ENCODE measurements around the gene HNRNPCL2. TPM values are rescaled to one million over a fixed set of nuclear protein-coding genes. Genes with fewer than 3 reads are reported as not detected.
"Not testable (repeated sequence)": the region's sequence is repeated elsewhere in the genome, so short reads cannot be mapped to it uniquely, and the experiment has no call there.

The HNRNPCL2 gene
- total RNA-seq (not detected), polyA plus RNA-seq (not detected)
- long read RNA-seq, donor 1: 0 reads
- long read RNA-seq, donor 2: 0 reads
- long read RNA-seq, donor 3: 0 reads
- long read RNA-seq, donor 4: 0 reads
- long read RNA-seq, donor 5: 0 reads
- long read RNA-seq, donor 6: 0 reads
- long read RNA-seq, donor 7: 0 reads
- long read RNA-seq, donor 8: 0 reads
- long read RNA-seq, donor 9: 0 reads
- long read RNA-seq, donor 10: 0 reads

DNA sequence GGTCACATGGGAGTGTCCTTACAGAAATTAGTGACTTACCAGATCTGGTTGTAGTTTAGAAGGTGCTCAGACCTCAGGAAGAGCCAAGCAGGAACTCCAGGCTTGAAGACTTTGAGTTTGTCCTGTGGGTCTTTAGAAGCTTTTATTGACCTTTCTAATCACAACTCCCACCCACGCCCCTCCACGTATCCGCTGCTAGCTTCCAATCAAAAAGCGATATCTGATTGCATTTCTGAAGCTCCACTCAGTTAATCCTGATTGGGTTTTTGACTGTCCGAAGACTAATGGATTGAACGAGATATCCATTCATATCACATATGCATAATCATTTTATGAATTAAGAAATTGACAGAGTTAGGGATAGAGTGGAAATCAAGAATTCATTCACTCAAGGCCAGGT, at the start of gene HNRNPCL2:
TSS of gene HNRNPCL2 (minus strand) at position 101 of the 400 bp plus-strand sequence. CDS start 454 bp downstream, outside the sequence.
- WGBS, 5 donors: 75 to 88% (median 78%) methylated on average over 6 of the region's 6 CpGs

DNA sequence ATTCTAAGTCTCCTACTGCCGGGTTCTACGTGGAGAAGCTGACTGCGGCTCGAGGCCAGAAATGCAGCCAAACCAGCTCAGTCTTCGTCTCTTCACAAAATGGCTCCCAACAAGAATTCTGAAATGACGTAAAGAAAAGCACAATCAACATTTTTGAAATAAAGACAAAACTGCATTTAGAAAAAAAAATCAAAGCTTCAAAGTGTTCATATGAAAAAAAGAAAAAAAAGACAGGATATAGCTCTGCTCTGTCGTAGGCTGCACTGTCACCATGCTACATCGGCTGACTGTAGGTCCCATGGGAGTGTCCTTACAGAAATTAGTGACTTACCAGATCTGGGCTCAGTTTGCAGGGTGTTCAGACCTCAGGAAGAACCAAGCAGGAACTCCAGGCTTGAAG, 48.9 kb upstream of the HNRNPCL2 start, which contains the start of gene HNRNPCL4:
TSS of gene HNRNPCL4 (minus strand) at position 101 of the 400 bp plus-strand sequence. CDS start 164 bp downstream, outside the sequence.
- H3K4me1 ChIP-seq: not testable (repeated sequence)
- no CpG with 5 or more reads among the region's 8 CpGs for WGBS, 5 donors

More for the DNA sequence above, at the start of gene HNRNPCL2:
- H3K4me3 ChIP-seq; H3K4me1 ChIP-seq; H3K27ac ChIP-seq; H3K36me3 ChIP-seq; DNase-seq; H3K9me3 ChIP-seq; H3K27me3 ChIP-seq; intact Hi-C loops (cut with DNase I; ENCODE audit: low total_unique reads): not testable (repeated sequence)

DNA sequence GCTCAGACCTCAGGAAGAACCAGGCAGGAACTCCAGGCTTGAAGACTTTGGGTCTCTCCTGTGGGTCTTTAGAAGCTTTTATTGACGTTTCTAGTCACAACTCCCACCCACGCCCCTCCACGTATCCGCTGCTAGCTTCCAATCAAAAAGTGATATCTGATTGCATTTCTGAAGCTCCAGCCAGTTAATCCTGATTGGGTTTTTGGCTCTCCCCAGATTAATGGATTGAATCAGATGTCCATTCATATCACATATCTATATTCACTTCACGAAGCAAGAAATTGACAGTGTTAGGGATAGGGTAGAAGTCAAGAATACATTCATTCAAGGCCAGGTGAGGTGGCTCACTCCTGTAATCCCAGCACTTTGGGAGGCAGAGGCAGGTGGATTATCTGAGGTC, 39.3 kb upstream of the HNRNPCL2 start, which contains the start of gene PRAMEF26:
TSS of gene PRAMEF26 (minus strand) at position 101 of the 400 bp plus-strand sequence. CDS start 2,914 bp downstream, outside the sequence.
- DNase-seq; H3K9me3 ChIP-seq; H3K36me3 ChIP-seq; H3K4me1 ChIP-seq; intact Hi-C loops (cut with DNase I; ENCODE audit: low total_unique reads); H3K4me3 ChIP-seq; H3K27me3 ChIP-seq; H3K27ac ChIP-seq: not testable (repeated sequence)
- WGBS, 5 donors: 50 to 86% (median 78%) methylated on average over 1 of the region's 5 CpGs; no CpG with 5 or more reads in 2 of the 5 donors

More for the DNA sequence above, 48.9 kb upstream of the HNRNPCL2 start, which contains the start of gene HNRNPCL4:
- H3K36me3 ChIP-seq; H3K4me3 ChIP-seq; DNase-seq; H3K9me3 ChIP-seq; H3K27ac ChIP-seq; H3K27me3 ChIP-seq; intact Hi-C loops (cut with DNase I; ENCODE audit: low total_unique reads): not testable (repeated sequence)

DNA sequence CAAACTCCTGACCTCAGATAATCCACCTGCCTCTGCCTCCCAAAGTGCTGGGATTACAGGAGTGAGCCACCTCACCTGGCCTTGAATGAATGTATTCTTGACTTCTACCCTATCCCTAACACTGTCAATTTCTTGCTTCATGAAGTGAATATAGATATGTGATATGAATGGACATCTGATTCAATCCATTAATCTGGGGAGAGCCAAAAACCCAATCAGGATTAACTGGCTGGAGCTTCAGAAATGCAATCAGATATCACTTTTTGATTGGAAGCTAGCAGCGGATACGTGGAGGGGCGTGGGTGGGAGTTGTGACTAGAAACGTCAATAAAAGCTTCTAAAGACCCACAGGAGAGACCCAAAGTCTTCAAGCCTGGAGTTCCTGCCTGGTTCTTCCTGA, 46.2 kb downstream of the HNRNPCL2 start, which contains the start of gene PRAMEF25:
TSS of gene PRAMEF25 (plus strand) at position 301 of the 400 bp plus-strand sequence. CDS start 2,920 bp downstream, outside the sequence.
- H3K27me3 ChIP-seq; H3K36me3 ChIP-seq; DNase-seq; intact Hi-C loops (cut with DNase I; ENCODE audit: low total_unique reads); H3K27ac ChIP-seq; H3K4me1 ChIP-seq; H3K4me3 ChIP-seq; H3K9me3 ChIP-seq: not testable (repeated sequence)
- no CpG with 5 or more reads among the region's 4 CpGs for WGBS, 5 donors

Other genes with a start within 250 kb of the HNRNPCL2 start
- gene PRAMEF4, start 230.7 kb downstream of the HNRNPCL2 start, total RNA-seq: not detected
- not detected for gene PRAMEF4, start 230.7 kb downstream of the HNRNPCL2 start, polyA plus RNA-seq
- gene PRAMEF10, start 218.6 kb downstream of the HNRNPCL2 start, total RNA-seq: not detected
- gene PRAMEF10, start 218.6 kb downstream of the HNRNPCL2 start, polyA plus RNA-seq: not detected
- gene PRAMEF7, start 200.2 kb downstream of the HNRNPCL2 start, total RNA-seq: not detected
- gene PRAMEF7, start 200.2 kb downstream of the HNRNPCL2 start, polyA plus RNA-seq: not detected
- not detected for gene PRAMEF6, start 169.3 kb downstream of the HNRNPCL2 start, total RNA-seq
- gene PRAMEF6, start 169.3 kb downstream of the HNRNPCL2 start, polyA plus RNA-seq: not detected
- not detected for gene PRAMEF27, start 60.3 kb downstream of the HNRNPCL2 start, total RNA-seq
- not detected for gene PRAMEF27, start 60.3 kb downstream of the HNRNPCL2 start, polyA plus RNA-seq
- gene HNRNPCL3, start 56.1 kb downstream of the HNRNPCL2 start, total RNA-seq: not detected
- not detected for gene HNRNPCL3, start 56.1 kb downstream of the HNRNPCL2 start, polyA plus RNA-seq
- gene PRAMEF25, start 46.1 kb downstream of the HNRNPCL2 start, total RNA-seq: not detected
- gene PRAMEF25, start 46.1 kb downstream of the HNRNPCL2 start, polyA plus RNA-seq: not detected
- not detected for gene PRAMEF26, start 39.2 kb upstream of the HNRNPCL2 start, total RNA-seq
- not detected for gene PRAMEF26, start 39.2 kb upstream of the HNRNPCL2 start, polyA plus RNA-seq
- gene HNRNPCL4, start 48.8 kb upstream of the HNRNPCL2 start, total RNA-seq: not detected
- not detected for gene HNRNPCL4, start 48.8 kb upstream of the HNRNPCL2 start, polyA plus RNA-seq
- gene PRAMEF9, start 55.0 kb upstream of the HNRNPCL2 start, total RNA-seq: not detected
- gene PRAMEF9, start 55.0 kb upstream of the HNRNPCL2 start, polyA plus RNA-seq: not detected
- gene PRAMEF13, start 84.6 kb upstream of the HNRNPCL2 start, total RNA-seq: not detected
- gene PRAMEF13, start 84.6 kb upstream of the HNRNPCL2 start, polyA plus RNA-seq: not detected
- not detected for gene PRAMEF18, start 109.3 kb upstream of the HNRNPCL2 start, total RNA-seq
- gene PRAMEF18, start 109.3 kb upstream of the HNRNPCL2 start, polyA plus RNA-seq: not detected
- not detected for gene PRAMEF5, start 137.3 kb upstream of the HNRNPCL2 start, total RNA-seq
- not detected for gene PRAMEF5, start 137.3 kb upstream of the HNRNPCL2 start, polyA plus RNA-seq
- gene PRAMEF8, start 168.3 kb upstream of the HNRNPCL2 start, total RNA-seq: not detected
- not detected for gene PRAMEF8, start 168.3 kb upstream of the HNRNPCL2 start, polyA plus RNA-seq
- gene PRAMEF33, start 186.7 kb upstream of the HNRNPCL2 start, total RNA-seq: not detected
- not detected for gene PRAMEF33, start 186.7 kb upstream of the HNRNPCL2 start, polyA plus RNA-seq
- not detected for gene PRAMEF15, start 198.7 kb upstream of the HNRNPCL2 start, total RNA-seq
- not detected for gene PRAMEF15, start 198.7 kb upstream of the HNRNPCL2 start, polyA plus RNA-seq
- gene PRAMEF14, start 230.3 kb upstream of the HNRNPCL2 start, total RNA-seq: not detected
- gene PRAMEF14, start 230.3 kb upstream of the HNRNPCL2 start, polyA plus RNA-seq: not detected